Neural cell (in vitro differentiated cells): ENCODE measurements around the gene PPP4R3A. TPM values are rescaled to one million over a fixed set of nuclear protein-coding genes. Genes with fewer than 3 reads are reported as not detected.

ENCODE experiments used
- H2AFZ ChIP-seq: fragments of 200-600, 300-800 bp; sonication (generic), shearing (Covaris generic); 2 replicates; pipeline ENCODE4 v1.6.0; 2014; ENCODE audit warnings: low read depth, mild to moderate bottlenecking, antibody characterized with exemption, low read length, moderate library complexity
- H3F3A ChIP-seq: fragments of 200-600 bp; shearing (Covaris generic); 2 replicates; pipeline ENCODE4 v1.6.1; 2016; ENCODE audit warnings: mild to moderate bottlenecking, moderate library complexity, mixed read lengths, antibody characterized with exemption, low read length; ENCODE audit not compliant: insufficient read depth, poor library complexity, severe bottlenecking
- H3K27ac ChIP-seq: fragments of 200-600, 300-800 bp; sonication (generic), shearing (Covaris generic); 2 replicates; pipeline ENCODE4 v1.5.1; 2014; ENCODE audit warnings: mild to moderate bottlenecking, low read length, moderate library complexity
- H3K27me3 ChIP-seq: fragments of 300-800, 200-600 bp; sonication (generic), shearing (Covaris generic); 2 replicates; pipeline ENCODE4 v1.6.0; 2014; ENCODE audit warnings: mild to moderate bottlenecking, low read depth, low read length, moderate library complexity; ENCODE audit not compliant: insufficient read depth
- H3K36me3 ChIP-seq: fragments of 300-800, 200-600 bp; sonication (generic), shearing (Covaris generic); 2 replicates; pipeline ENCODE4 v1.5.1; 2014; ENCODE audit warnings: mild to moderate bottlenecking, antibody characterized with exemption, low read length, moderate library complexity; ENCODE audit not compliant: insufficient read depth
- H3K4me2 ChIP-seq: fragments of 300-800, 200-600 bp; sonication (generic), shearing (Covaris generic); 2 replicates; pipeline ENCODE4 v1.6.0; 2014; ENCODE audit warnings: mild to moderate bottlenecking, low read length
- H3K4me3 ChIP-seq: fragments of 300-800, 200-600 bp; sonication (generic), shearing (Covaris generic); 2 replicates; pipeline ENCODE4 v1.5.1; 2014; ENCODE audit warnings: mild to moderate bottlenecking, low read length, moderate library complexity
- H3K79me2 ChIP-seq: fragments of 200-600 bp; shearing (Covaris generic); replicated peaks from 2 replicates; pipeline ENCODE4 v1.6.0; 2014; ENCODE audit warnings: mild to moderate bottlenecking, low read length, moderate library complexity; ENCODE audit not compliant: insufficient read depth
- H3K9ac ChIP-seq: fragments of 300-800, 200-600 bp; sonication (generic), shearing (Covaris generic); 2 replicates; pipeline ENCODE4 v1.6.1; 2016; ENCODE audit warnings: mild to moderate bottlenecking, low read length, mixed read lengths
- H3K9me2 ChIP-seq: fragments of 200-600 bp; shearing (Covaris generic); 2 replicates; pipeline ENCODE4 v1.6.1; 2016; ENCODE audit warnings: mild to moderate bottlenecking, low read length, mixed read lengths; ENCODE audit not compliant: insufficient read depth
- H3K9me3 ChIP-seq: fragments of 200-600, 300-800 bp; sonication (generic), shearing (Covaris generic); 2 replicates; pipeline ENCODE4 v1.6.1; 2016; ENCODE audit warnings: mild to moderate bottlenecking, mixed run types, low read length, moderate library complexity, mixed read lengths
- H4K20me1 ChIP-seq: fragments of 200-600 bp; shearing (Covaris generic); 2 replicates; pipeline ENCODE4 v1.6.1; 2016; ENCODE audit warnings: mild to moderate bottlenecking, mixed run types; ENCODE audit not compliant: insufficient read depth
- CTCF ChIP-seq: fragments of 450-650 bp; IDR thresholded peaks from 2 replicates; pipeline ENCODE4 v1.5.1; 2014; ENCODE audit warnings: antibody characterized with exemption, mild to moderate bottlenecking, moderate library complexity; ENCODE audit not compliant: poor library complexity, severe bottlenecking
- EP300 ChIP-seq: fragments of 450-650 bp; conservative IDR thresholded peaks from 2 replicates; pipeline ENCODE4 v1.6.1; 2014; ENCODE audit warnings: antibody characterized with exemption, mild to moderate bottlenecking, moderate library complexity; ENCODE audit not compliant: poor library complexity, severe bottlenecking
- EZH2 ChIP-seq: fragments of 200-600, 300-800 bp; shearing (Covaris generic), sonication (generic); IDR thresholded peaks from 2 replicates; pipeline ENCODE4 v1.6.1; 2014; ENCODE audit warnings: antibody characterized with exemption, low read length, borderline replicate concordance, mild to moderate bottlenecking; ENCODE audit not compliant: insufficient read depth, poor library complexity, severe bottlenecking
- MXI1 ChIP-seq: fragments of 450-650 bp; conservative IDR thresholded peaks from 2 replicates; pipeline ENCODE4 v1.6.1; 2014; ENCODE audit warnings: antibody characterized with exemption, mild to moderate bottlenecking; ENCODE audit not compliant: poor library complexity, severe bottlenecking
- POLR2AphosphoS5 ChIP-seq: IDR thresholded peaks from 2 replicates; pipeline ENCODE4 v1.6.1; 2012
- RAD21 ChIP-seq: fragments of 450-650 bp; conservative IDR thresholded peaks from 2 replicates; pipeline ENCODE4 v1.6.1; 2014; ENCODE audit warnings: antibody characterized with exemption, mild to moderate bottlenecking, moderate library complexity
- REST ChIP-seq: IDR thresholded peaks from 2 replicates; pipeline ENCODE4 v1.6.1; 2012; ENCODE audit warnings: borderline replicate concordance
- SMC3 ChIP-seq: fragments of 450-650 bp; conservative IDR thresholded peaks from 2 replicates; pipeline ENCODE4 v1.6.1; 2014; ENCODE audit warnings: antibody characterized with exemption, mild to moderate bottlenecking, moderate library complexity; ENCODE audit not compliant: poor library complexity
- TAF1 ChIP-seq: IDR thresholded peaks from 2 replicates; pipeline ENCODE4 v1.6.1; 2012; ENCODE audit warnings: low read depth
- polyA plus RNA-seq: library from polyadenylated mRNA; depleted of rRNA; stranded (reverse); fragments of >200 nt; gene quantifications from 2 replicates; pipeline ENCODE4 v1.2.3, GENCODE V29; 2014

The PPP4R3A gene
- polyA plus RNA-seq, 1 donor from 2014 or later = 99.4 TPM

GRCh38 chr14:91515979-91516378 is 5.9 kb upstream of the PPP4R3A start:
- no peak overlapping the region for H3K4me2 ChIP-seq
- no peaks in the 10 kb centered on the region for H3K27me3 ChIP-seq
- H3K9me3 ChIP-seq = no peaks in the 10 kb centered on the region
- H2AFZ ChIP-seq = no peak overlapping the region
- no peaks in the 10 kb centered on the region for H4K20me1 ChIP-seq
- no peak overlapping the region for H3K9ac ChIP-seq
- H3K9me2 ChIP-seq = no peaks in the 10 kb centered on the region
- H3K4me3 ChIP-seq = no peak overlapping the region
- no peak overlapping the region for H3K27ac ChIP-seq
- no peak for TF ChIP-seq EZH2
- no peak for TF ChIP-seq POLR2AphosphoS5
- TF ChIP-seq CTCF = no peak
- no peak for TF ChIP-seq RAD21
- no peak for TF ChIP-seq REST
- TF ChIP-seq EP300 = no peak
- TF ChIP-seq MXI1 = no peak
- no peak for TF ChIP-seq SMC3
- TF ChIP-seq TAF1 = no peak
- peaks cover 8% of the 10 kb centered on the region for H3F3A ChIP-seq
- no peaks in the 10 kb centered on the region for H3K79me2 ChIP-seq
- H3K36me3 ChIP-seq = no peaks in the 10 kb centered on the region

GRCh38 chr14:91511043-91511383 is 903 bp upstream of the PPP4R3A start:
- H3K27ac ChIP-seq = peak overlapping the region; percentile 100
- peaks cover 34% of the 10 kb centered on the region for H3K79me2 ChIP-seq
- peaks cover 12% of the 10 kb centered on the region for H4K20me1 ChIP-seq
- peak overlapping the region; percentile 63 for H3K4me2 ChIP-seq
- H3K27me3 ChIP-seq = no peaks in the 10 kb centered on the region
- H3K9me3 ChIP-seq = no peaks in the 10 kb centered on the region
- H3K9me2 ChIP-seq = no peaks in the 10 kb centered on the region
- H3K9ac ChIP-seq = peak overlapping the region; percentile 98
- TF ChIP-seq SMC3 (no peak), EZH2 (no peak), POLR2AphosphoS5 (no peak), EP300 (no peak), MXI1 (no peak), TAF1 (no peak), RAD21 (no peak), CTCF (no peak), REST (no peak)
- no peaks in the 10 kb centered on the region for H3K36me3 ChIP-seq
- H3F3A ChIP-seq = peaks cover 12% of the 10 kb centered on the region
- H2AFZ ChIP-seq = peak overlapping the region; percentile 97
- peak overlapping the region; percentile 99 for H3K4me3 ChIP-seq
